Measurements from ENCODE around the gene VASP.

VASP gene

GRCh38 chr19:45469945-45470761 lies 37.1 kb upstream of the VASP start:
- H3K4me3 Mint-ChIP-seq: peak overlapping the region; percentile 95
- ATAC-seq (replicated peaks; ENCODE audit: extremely low read depth, poor library complexity, severe bottlenecking) (no peak), DNase-seq (ENCODE audit: low spot score in 2 of 2) (peak in 1 of 2 donors; percentile 29)
- H3K27ac Mint-ChIP-seq (ENCODE audit: low read depth): peak overlapping the region; percentile 99
- H3K36me3 Mint-ChIP-seq (ENCODE audit: insufficient read depth): peaks cover 81% of the 10 kb centered on the region
- no peaks in the 10 kb centered on the region for H3K27me3 Mint-ChIP-seq
- H3K4me1 Mint-ChIP-seq: peaks cover 74% of the 10 kb centered on the region
- no peaks in the 10 kb centered on the region for H3K9me3 Mint-ChIP-seq

GRCh38 chr19:45470762-45471081 lies 36.6 kb upstream of the VASP start:
- H3K36me3 Mint-ChIP-seq (ENCODE audit: insufficient read depth): peaks cover 86% of the 10 kb centered on the region
- ATAC-seq (replicated peaks; ENCODE audit: extremely low read depth, poor library complexity, severe bottlenecking) (no peak), DNase-seq (ENCODE audit: low spot score in 2 of 2) (no peak)
- H3K27me3 Mint-ChIP-seq: no peaks in the 10 kb centered on the region
- peaks cover 78% of the 10 kb centered on the region for H3K4me1 Mint-ChIP-seq
- no peaks in the 10 kb centered on the region for H3K9me3 Mint-ChIP-seq
- peak overlapping the region; percentile 95 for H3K4me3 Mint-ChIP-seq
- peak overlapping the region; percentile 99 for H3K27ac Mint-ChIP-seq (ENCODE audit: low read depth)

GRCh38 chr19:45471111-45471930 lies 36.0 kb upstream of the VASP start:
- H3K36me3 Mint-ChIP-seq (ENCODE audit: insufficient read depth): peaks cover 92% of the 10 kb centered on the region
- H3K9me3 Mint-ChIP-seq: no peaks in the 10 kb centered on the region
- ATAC-seq (replicated peaks; ENCODE audit: extremely low read depth, poor library complexity, severe bottlenecking) (no peak), DNase-seq (ENCODE audit: low spot score in 2 of 2) (no peak)
- peak overlapping the region; percentile 99 for H3K27ac Mint-ChIP-seq (ENCODE audit: low read depth)
- peak overlapping the region; percentile 95 for H3K4me3 Mint-ChIP-seq
- H3K27me3 Mint-ChIP-seq: no peaks in the 10 kb centered on the region
- H3K4me1 Mint-ChIP-seq: peaks cover 80% of the 10 kb centered on the region

GRCh38 chr19:45471931-45472562 lies 35.2 kb upstream of the VASP start:
- Mint-ChIP-seq H3K9me3 (no peaks in the 10 kb centered on the region), H3K4me3 (peak overlapping the region; percentile 95), H3K27ac (ENCODE audit: low read depth) (peak overlapping the region; percentile 99), H3K4me1 (peaks cover 84% of the 10 kb centered on the region), H3K27me3 (no peaks in the 10 kb centered on the region), H3K36me3 (ENCODE audit: insufficient read depth) (peaks cover 95% of the 10 kb centered on the region)
- ATAC-seq (replicated peaks; ENCODE audit: extremely low read depth, poor library complexity, severe bottlenecking): no peak
- no peak for DNase-seq (ENCODE audit: low spot score in 2 of 2)

GRCh38 chr19:45472563-45473366 lies 34.5 kb upstream of the VASP start:
- peak overlapping the region; percentile 99 for H3K27ac Mint-ChIP-seq (ENCODE audit: low read depth)
- peak overlapping the region; percentile 95 for H3K4me3 Mint-ChIP-seq
- H3K27me3 Mint-ChIP-seq: no peaks in the 10 kb centered on the region

GRCh38 chr19:45473367-45473681 lies 34.0 kb upstream of the VASP start:
- Mint-ChIP-seq H3K4me3 (peak overlapping the region; percentile 95), H3K9me3 (no peaks in the 10 kb centered on the region), H3K27me3 (no peaks in the 10 kb centered on the region), H3K27ac (ENCODE audit: low read depth) (peak overlapping the region; percentile 99), H3K36me3 (ENCODE audit: insufficient read depth) (peaks cover 92% of the 10 kb centered on the region), H3K4me1 (peaks cover 83% of the 10 kb centered on the region)
- no peak for DNase-seq (ENCODE audit: low spot score in 2 of 2)
- no peak for ATAC-seq (replicated peaks; ENCODE audit: extremely low read depth, poor library complexity, severe bottlenecking)

More at GRCh38 chr19:45472563-45473366, 34.5 kb upstream of the VASP start:
- ATAC-seq (replicated peaks; ENCODE audit: extremely low read depth, poor library complexity, severe bottlenecking) (no peak), DNase-seq (ENCODE audit: low spot score in 2 of 2) (peak in 1 of 2 donors; percentile 29)
- Mint-ChIP-seq H3K36me3 (ENCODE audit: insufficient read depth) (peaks cover 93% of the 10 kb centered on the region), H3K9me3 (no peaks in the 10 kb centered on the region), H3K4me1 (peaks cover 83% of the 10 kb centered on the region)

- H3K4me1 Mint-ChIP-seq: peaks cover 82% of the 10 kb centered on the region
- peak overlapping the region; percentile 99 for H3K27ac Mint-ChIP-seq (ENCODE audit: low read depth)
- DNase-seq (ENCODE audit: low spot score in 2 of 2): peak in 1 of 2 donors; percentile 30
- ATAC-seq (replicated peaks; ENCODE audit: extremely low read depth, poor library complexity, severe bottlenecking): no peak
- H3K4me3 Mint-ChIP-seq: peak overlapping the region; percentile 95
- H3K9me3 Mint-ChIP-seq: no peaks in the 10 kb centered on the region
- H3K36me3 Mint-ChIP-seq (ENCODE audit: insufficient read depth): peaks cover 92% of the 10 kb centered on the region
- no peaks in the 10 kb centered on the region for H3K27me3 Mint-ChIP-seq
These were observed 33.3 kb upstream of the VASP start for GRCh38 chr19:45473682-45474605.

GRCh38 chr19:45474606-45475521 lies 32.4 kb upstream of the VASP start:
- no peaks in the 10 kb centered on the region for H3K27me3 Mint-ChIP-seq
- H3K4me1 Mint-ChIP-seq: peaks cover 82% of the 10 kb centered on the region
- H3K4me3 Mint-ChIP-seq: peak overlapping the region; percentile 95
- H3K36me3 Mint-ChIP-seq (ENCODE audit: insufficient read depth): peaks cover 86% of the 10 kb centered on the region
- DNase-seq (ENCODE audit: low spot score in 2 of 2): peak in 1 of 2 donors; percentile 25
- ATAC-seq (replicated peaks; ENCODE audit: extremely low read depth, poor library complexity, severe bottlenecking): no peak
- H3K9me3 Mint-ChIP-seq: no peaks in the 10 kb centered on the region
- H3K27ac Mint-ChIP-seq (ENCODE audit: low read depth): peak overlapping the region; percentile 99

- Mint-ChIP-seq H3K27ac (ENCODE audit: low read depth) (peak overlapping the region; percentile 99), H3K4me1 (peaks cover 73% of the 10 kb centered on the region), H3K36me3 (ENCODE audit: insufficient read depth) (peaks cover 79% of the 10 kb centered on the region), H3K4me3 (peak overlapping the region; percentile 95), H3K9me3 (no peaks in the 10 kb centered on the region), H3K27me3 (no peaks in the 10 kb centered on the region)
- no peak for ATAC-seq (replicated peaks; ENCODE audit: extremely low read depth, poor library complexity, severe bottlenecking)
- DNase-seq (ENCODE audit: low spot score in 2 of 2): no peak
These were observed 31.6 kb upstream of the VASP start for GRCh38 chr19:45475537-45476291.

- Mint-ChIP-seq H3K4me3 (peak overlapping the region; percentile 60), H3K27me3 (no peaks in the 10 kb centered on the region), H3K36me3 (ENCODE audit: insufficient read depth) (peaks cover 74% of the 10 kb centered on the region), H3K27ac (ENCODE audit: low read depth) (peak overlapping the region; percentile 99), H3K9me3 (no peaks in the 10 kb centered on the region), H3K4me1 (peaks cover 68% of the 10 kb centered on the region)
- ATAC-seq (replicated peaks; ENCODE audit: extremely low read depth, poor library complexity, severe bottlenecking) (no peak), DNase-seq (ENCODE audit: low spot score in 2 of 2) (no peak)
These were observed 31.0 kb upstream of the VASP start for GRCh38 chr19:45476304-45476703.
